Measurements from ENCODE around the gene MAST4.

MAST4 gene

DNA sequence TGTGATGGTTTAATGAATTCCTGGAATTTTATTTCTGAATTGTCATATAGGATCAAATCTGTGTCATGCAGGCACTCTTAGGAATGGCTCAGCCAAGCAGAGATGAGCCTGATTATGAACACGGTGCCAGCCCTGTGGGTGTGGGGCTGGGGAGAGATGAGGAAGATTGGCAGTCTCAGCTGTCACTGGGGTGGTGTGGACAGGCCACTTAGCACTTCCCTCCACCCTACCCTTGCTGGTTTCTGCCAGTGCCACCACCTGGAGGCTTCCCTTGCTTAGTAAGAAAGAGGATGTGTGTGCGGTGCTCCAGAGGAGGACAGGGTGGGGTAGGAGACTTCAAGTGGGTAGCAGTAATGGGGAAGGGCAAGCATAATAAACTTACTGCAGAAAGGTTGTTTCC, 373.8 kb downstream of the MAST4 start:
- no peaks in the 10 kb centered on the region for H3K9me3 Mint-ChIP-seq
- H3K4me1 Mint-ChIP-seq (ENCODE audit: low read depth in 2 of 2): peaks cover 0 to 2% of the 10 kb centered on the region in 2 donors
- no peak for ATAC-seq (replicated peaks)
- H3K27ac Mint-ChIP-seq: no peak overlapping the region
- DNase-seq: no peak
- no peaks in the 10 kb centered on the region for H3K36me3 Mint-ChIP-seq (ENCODE audit: insufficient read depth)
- no peak overlapping the region for H3K4me3 Mint-ChIP-seq
- peaks cover 0 to 9% of the 10 kb centered on the region in 2 donors for H3K27me3 Mint-ChIP-seq

DNA sequence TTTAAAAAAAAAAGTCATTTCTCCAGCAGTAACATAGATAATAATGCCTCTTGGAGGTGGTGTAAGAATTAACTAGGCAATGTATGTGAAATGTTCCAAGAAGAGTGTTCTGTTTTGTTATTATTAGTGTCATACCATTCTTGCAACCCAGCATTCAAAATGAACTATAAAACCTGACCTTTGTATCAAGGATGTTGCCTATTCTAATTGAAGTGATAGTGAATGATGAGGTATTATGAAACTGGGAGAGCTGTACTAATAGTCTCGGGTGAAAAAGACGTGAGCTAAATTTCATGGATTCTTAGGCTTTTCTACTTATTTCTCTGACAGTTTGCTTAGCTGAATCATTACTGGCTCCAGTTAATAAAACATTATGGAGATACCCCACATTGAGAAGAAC, 375.8 kb downstream of the MAST4 start:
- no peak for ATAC-seq (replicated peaks)
- DNase-seq: no peak
- Mint-ChIP-seq H3K27ac (no peak overlapping the region), H3K36me3 (ENCODE audit: insufficient read depth) (no peaks in the 10 kb centered on the region), H3K4me3 (no peak overlapping the region), H3K9me3 (no peaks in the 10 kb centered on the region), H3K4me1 (ENCODE audit: low read depth in 2 of 2) (peaks cover 0 to 2% of the 10 kb centered on the region in 2 donors), H3K27me3 (peaks cover 0 to 9% of the 10 kb centered on the region in 2 donors)

DNA sequence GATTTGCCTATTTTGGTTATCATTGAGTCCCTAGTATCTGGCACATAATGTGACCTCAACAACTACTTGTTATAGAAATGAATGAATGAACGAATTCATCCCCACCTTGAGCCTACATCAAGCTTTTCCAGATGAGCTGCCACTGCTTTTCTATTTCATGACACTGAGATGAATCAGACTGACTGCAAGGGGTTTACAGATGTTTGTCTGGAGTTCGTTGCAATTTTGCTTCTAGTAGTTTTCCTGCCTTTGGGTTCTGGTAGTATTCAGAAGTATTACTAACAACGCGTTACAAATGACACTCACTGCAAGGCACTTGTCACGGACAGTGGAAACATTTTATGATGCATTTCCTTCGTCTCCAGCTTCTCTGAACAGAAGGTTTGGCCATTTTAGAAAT, 378.1 kb downstream of the MAST4 start:
- Mint-ChIP-seq H3K9me3 (no peaks in the 10 kb centered on the region), H3K4me1 (ENCODE audit: low read depth in 2 of 2) (peaks cover 0 to 2% of the 10 kb centered on the region in 2 donors), H3K4me3 (no peak overlapping the region), H3K27ac (no peak overlapping the region), H3K27me3 (peaks cover 10 to 15% of the 10 kb centered on the region in 2 donors), H3K36me3 (ENCODE audit: insufficient read depth) (no peaks in the 10 kb centered on the region)
- ATAC-seq (replicated peaks): no peak
- no peak for DNase-seq

DNA sequence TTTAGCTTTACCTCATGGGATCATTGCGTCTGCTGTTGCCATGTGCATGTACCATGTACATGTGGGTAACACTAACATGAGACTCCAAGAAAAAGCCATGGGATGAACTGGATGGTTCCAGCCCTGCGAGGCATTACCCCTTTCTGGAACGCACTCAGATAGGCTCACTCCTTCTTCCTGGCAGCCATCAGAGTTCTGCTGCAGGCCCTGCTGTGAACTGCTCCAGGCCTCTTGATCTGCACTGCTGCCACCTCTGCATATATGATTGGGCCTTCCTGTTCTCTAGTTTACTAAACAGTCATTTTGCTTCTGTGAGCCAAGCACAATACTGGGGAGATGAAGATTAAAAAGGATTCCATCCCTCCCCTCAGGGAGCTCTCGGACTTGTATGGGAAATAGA, 379.9 kb downstream of the MAST4 start:
- Mint-ChIP-seq H3K4me3 (no peak overlapping the region), H3K36me3 (ENCODE audit: insufficient read depth) (no peaks in the 10 kb centered on the region), H3K4me1 (ENCODE audit: low read depth in 2 of 2) (no peaks in the 10 kb centered on the region), H3K9me3 (no peaks in the 10 kb centered on the region), H3K27me3 (peaks cover 6 to 10% of the 10 kb centered on the region in 2 donors), H3K27ac (no peak overlapping the region)
- DNase-seq: no peak
- ATAC-seq (replicated peaks): no peak

DNA sequence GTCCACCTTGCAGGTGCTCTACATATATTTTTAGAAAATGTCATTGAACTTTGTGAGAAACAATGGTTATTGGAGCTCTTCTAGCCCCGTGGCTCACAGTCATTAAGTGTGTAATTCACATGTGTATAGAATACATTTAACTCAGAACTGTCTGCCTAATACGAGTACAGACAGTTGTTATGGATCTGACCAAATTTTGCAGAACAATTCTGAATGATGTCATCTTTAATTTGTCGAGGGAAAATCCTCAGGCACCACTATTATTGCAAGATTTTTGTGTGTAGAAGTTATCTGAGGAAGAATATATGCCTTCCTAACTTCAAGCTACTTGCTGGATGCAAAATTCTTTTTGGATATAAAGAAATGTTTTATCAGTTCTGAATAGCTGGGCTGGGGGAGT, 383.5 kb downstream of the MAST4 start:
- Mint-ChIP-seq H3K36me3 (ENCODE audit: insufficient read depth) (no peaks in the 10 kb centered on the region), H3K4me1 (ENCODE audit: low read depth in 2 of 2) (no peaks in the 10 kb centered on the region), H3K4me3 (no peak overlapping the region), H3K27me3 (peaks cover 19 to 33% of the 10 kb centered on the region in 2 donors), H3K9me3 (no peaks in the 10 kb centered on the region), H3K27ac (no peak overlapping the region)
- DNase-seq: no peak
- ATAC-seq (replicated peaks): no peak

DNA sequence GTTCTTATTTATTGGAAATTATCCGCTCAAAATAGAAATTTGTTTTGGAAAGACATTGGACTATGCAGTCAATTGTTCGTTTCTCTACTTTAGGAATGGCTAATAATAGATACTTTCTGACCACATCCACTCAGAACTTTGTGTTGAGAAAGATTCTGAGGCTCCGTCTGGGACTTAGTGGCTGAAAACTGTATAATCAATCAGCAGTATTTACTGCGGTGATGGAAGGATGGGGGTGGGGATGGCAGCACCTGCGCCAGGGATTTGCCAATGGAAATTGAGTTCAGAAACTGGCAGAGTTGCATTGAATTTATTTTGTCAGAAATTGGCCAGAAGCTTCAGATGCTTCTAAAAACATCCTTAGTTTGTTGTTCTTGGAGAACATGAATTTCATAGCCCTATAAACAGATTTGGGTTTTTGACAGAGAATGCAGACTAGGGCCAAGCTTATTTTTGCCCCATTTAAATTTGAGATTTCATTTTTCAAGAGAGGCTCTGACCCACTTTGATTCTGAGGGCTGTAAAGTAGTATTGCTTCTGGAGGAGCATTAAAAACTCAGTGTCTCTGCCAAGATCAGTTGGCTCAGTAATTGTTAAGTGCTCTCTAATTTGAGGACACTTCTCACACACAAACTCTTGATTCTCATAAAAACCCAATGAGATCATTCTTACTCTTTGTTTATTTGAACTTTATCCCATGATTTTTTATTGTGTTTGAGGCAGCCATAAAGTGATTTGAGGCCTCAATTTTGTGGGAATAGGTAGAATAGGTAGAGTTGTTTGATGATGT, 385.3 kb downstream of the MAST4 start:
- no peaks in the 10 kb centered on the region for H3K36me3 Mint-ChIP-seq (ENCODE audit: insufficient read depth)
- H3K27me3 Mint-ChIP-seq: peaks cover 26 to 35% of the 10 kb centered on the region in 2 donors
- no peaks in the 10 kb centered on the region for H3K4me1 Mint-ChIP-seq (ENCODE audit: low read depth in 2 of 2)
- no peak for DNase-seq
- no peak overlapping the region for H3K27ac Mint-ChIP-seq
- no peak for ATAC-seq (replicated peaks)
- H3K9me3 Mint-ChIP-seq: no peaks in the 10 kb centered on the region
- no peak overlapping the region for H3K4me3 Mint-ChIP-seq

DNA sequence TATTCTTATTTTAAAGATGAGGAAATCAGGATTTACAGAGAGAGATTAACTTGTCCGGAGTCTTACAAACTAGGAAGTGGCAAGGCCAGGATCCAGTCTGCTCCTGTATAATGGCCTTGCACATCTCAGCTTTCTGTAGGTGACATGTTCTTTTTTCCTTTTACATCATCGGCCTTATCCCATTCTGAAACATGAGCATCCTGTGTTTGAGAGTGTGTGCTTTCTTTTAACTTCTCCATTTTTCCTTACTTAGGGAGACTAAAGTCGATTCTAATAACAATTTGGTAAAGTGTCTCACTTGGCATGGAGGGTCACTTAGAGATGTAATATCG, 385.8 kb downstream of the MAST4 start:
- no peaks in the 10 kb centered on the region for H3K9me3 Mint-ChIP-seq
- DNase-seq: no peak
- H3K4me1 Mint-ChIP-seq (ENCODE audit: low read depth in 2 of 2): no peaks in the 10 kb centered on the region
- H3K27ac Mint-ChIP-seq: no peak overlapping the region
- H3K36me3 Mint-ChIP-seq (ENCODE audit: insufficient read depth): no peaks in the 10 kb centered on the region
- H3K27me3 Mint-ChIP-seq: peaks cover 26 to 35% of the 10 kb centered on the region in 2 donors
- H3K4me3 Mint-ChIP-seq: no peak overlapping the region
- no peak for ATAC-seq (replicated peaks)

DNA sequence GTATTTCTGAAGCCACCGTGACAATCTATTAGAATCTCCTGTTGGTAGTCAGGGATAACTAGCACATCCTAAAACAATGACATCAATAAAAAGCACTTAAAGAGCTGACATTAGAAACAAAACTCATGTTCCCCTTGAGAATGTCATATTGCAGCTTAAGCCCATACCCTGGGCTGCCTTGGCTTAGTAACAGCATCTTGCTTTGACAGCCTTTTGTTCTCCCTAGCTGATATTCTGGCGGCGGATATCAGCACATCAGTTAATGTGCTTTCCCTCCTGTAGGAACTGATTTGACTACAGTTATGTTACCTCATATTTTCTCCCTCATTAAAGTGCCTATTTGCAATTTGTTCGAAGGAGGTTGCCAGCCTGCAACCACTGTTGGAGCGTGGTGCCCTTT, 386.3 kb downstream of the MAST4 start:
- Mint-ChIP-seq H3K27me3 (peaks cover 26 to 35% of the 10 kb centered on the region in 2 donors), H3K36me3 (ENCODE audit: insufficient read depth) (no peaks in the 10 kb centered on the region), H3K9me3 (no peaks in the 10 kb centered on the region), H3K27ac (no peak overlapping the region), H3K4me1 (ENCODE audit: low read depth in 2 of 2) (no peaks in the 10 kb centered on the region), H3K4me3 (no peak overlapping the region)
- no peak for DNase-seq
- ATAC-seq (replicated peaks): no peak

DNA sequence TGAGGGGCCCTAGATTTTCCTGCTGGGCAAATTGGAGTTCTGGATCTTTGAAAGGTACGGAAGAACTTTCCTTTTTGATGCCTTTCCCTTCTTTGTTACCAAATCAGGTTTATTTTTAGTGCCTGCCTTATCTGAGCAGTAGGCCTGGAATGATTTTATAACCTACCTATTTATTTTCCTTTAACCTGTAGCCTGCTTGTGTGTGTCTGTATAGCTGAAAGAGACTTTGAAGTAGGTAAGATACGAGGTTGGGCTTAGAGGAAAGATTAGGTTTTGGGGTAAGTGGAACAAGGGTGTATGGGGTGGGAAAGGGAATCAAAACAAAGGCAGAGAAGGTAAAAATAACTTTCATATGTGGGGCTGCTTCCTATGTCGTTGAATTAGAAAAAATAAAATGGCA, 389.2 kb downstream of the MAST4 start:
- H3K36me3 Mint-ChIP-seq (ENCODE audit: insufficient read depth): no peaks in the 10 kb centered on the region
- no peaks in the 10 kb centered on the region for H3K9me3 Mint-ChIP-seq
- DNase-seq: no peak

DNA sequence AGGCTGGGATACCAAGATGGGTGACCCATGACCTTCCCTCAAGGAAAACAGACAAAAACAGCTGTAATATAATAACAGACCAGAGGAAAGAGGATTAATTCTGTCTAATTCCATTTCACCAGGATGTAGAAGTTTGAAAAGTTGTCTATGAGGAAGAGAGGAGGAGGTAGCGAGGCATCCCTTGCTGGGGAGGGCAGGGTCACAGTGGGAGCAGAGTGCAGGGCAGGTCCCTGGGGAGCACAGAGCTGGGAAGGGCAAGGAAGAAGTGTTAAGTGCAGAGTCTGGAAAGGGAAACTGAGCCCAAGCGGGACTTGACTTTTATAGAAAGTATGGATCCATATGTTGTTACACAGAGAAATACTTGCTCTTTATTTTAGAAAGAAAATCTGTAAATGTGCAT, 389.8 kb downstream of the MAST4 start:
- ATAC-seq (replicated peaks) (no peak), DNase-seq (no peak)
- peaks cover 0 to 3% of the 10 kb centered on the region in 2 donors for H3K4me1 Mint-ChIP-seq (ENCODE audit: low read depth in 2 of 2)
- H3K27me3 Mint-ChIP-seq: peaks cover 20 to 25% of the 10 kb centered on the region in 2 donors
- no peaks in the 10 kb centered on the region for H3K36me3 Mint-ChIP-seq (ENCODE audit: insufficient read depth)
- no peaks in the 10 kb centered on the region for H3K9me3 Mint-ChIP-seq
- H3K4me3 Mint-ChIP-seq: no peak overlapping the region
- no peak overlapping the region for H3K27ac Mint-ChIP-seq

More for the DNA sequence above, 389.2 kb downstream of the MAST4 start:
- ATAC-seq (replicated peaks): no peak
- H3K27ac Mint-ChIP-seq: no peak overlapping the region
- peaks cover 20 to 25% of the 10 kb centered on the region in 2 donors for H3K27me3 Mint-ChIP-seq
- no peak overlapping the region for H3K4me3 Mint-ChIP-seq
- H3K4me1 Mint-ChIP-seq (ENCODE audit: low read depth in 2 of 2): peaks cover 0 to 3% of the 10 kb centered on the region in 2 donors

DNA sequence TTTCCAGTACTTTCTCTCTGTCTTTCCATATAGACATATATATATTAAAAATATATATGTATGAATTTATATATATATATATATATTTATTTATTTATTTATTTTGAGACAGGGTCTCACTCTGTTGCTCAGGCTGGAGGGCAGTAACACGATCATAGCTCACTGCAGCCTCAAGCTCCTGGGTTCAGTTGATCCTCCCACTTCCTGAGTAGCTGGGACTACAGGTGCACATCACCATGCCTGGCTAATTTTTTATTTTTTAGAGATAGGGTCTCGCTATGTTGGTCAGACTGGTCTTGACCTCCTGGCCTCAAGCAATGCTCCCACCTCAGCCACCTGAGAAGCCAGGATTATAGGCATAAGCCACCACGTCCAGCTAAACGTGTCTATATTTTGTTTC, 390.3 kb downstream of the MAST4 start:
- no peak for ATAC-seq (replicated peaks)
- no peak overlapping the region for H3K4me3 Mint-ChIP-seq

DNA sequence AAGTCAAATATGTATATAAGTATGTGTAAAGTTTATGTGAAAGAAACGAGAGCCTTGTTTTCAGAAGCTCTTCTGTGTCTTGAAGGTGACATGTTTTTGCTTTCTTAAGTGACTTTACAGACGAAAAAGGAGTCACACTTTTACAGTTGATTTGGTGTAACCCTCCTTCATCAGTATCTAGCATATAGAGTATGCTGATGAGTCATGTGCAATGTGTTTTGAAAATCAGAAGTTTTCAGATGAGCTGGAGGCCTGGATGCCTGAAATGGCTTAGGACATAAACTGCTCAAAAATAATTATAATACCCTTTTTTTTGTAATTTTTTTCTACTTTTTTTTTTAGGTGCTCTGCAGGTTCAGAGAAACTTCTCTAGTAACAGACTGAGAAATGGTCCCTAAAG, 390.9 kb downstream of the MAST4 start:
- ATAC-seq (replicated peaks) (no peak), DNase-seq (no peak)
- no peaks in the 10 kb centered on the region for H3K36me3 Mint-ChIP-seq (ENCODE audit: insufficient read depth)
- no peak overlapping the region for H3K27ac Mint-ChIP-seq
- peaks cover 0 to 3% of the 10 kb centered on the region in 2 donors for H3K4me1 Mint-ChIP-seq (ENCODE audit: low read depth in 2 of 2)
- no peaks in the 10 kb centered on the region for H3K9me3 Mint-ChIP-seq
- H3K27me3 Mint-ChIP-seq: peaks cover 20 to 25% of the 10 kb centered on the region in 2 donors
- no peak overlapping the region for H3K4me3 Mint-ChIP-seq

More for the DNA sequence above, 390.3 kb downstream of the MAST4 start:
- DNase-seq: no peak
- Mint-ChIP-seq H3K9me3 (no peaks in the 10 kb centered on the region), H3K27me3 (peaks cover 20 to 25% of the 10 kb centered on the region in 2 donors), H3K27ac (no peak overlapping the region), H3K4me1 (ENCODE audit: low read depth in 2 of 2) (peaks cover 0 to 3% of the 10 kb centered on the region in 2 donors), H3K36me3 (ENCODE audit: insufficient read depth) (no peaks in the 10 kb centered on the region)

DNA sequence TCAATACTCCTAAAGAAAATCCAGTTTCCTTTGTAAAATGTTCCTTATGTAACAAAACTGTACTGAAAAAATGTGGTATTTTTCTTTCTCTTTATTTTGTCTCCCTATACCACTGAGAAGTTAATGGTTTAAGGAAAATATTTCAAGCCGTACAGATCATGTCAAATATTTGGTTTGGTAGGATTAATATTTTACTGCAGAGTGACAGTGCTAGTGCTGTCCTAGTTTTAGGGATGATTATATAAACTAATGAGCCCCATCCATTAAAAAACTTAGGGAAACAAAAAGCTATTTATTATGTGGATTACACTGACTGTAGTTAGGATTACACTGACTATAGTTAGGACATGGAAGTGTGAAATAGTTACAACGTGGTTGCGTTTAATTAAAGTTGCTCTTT, 391.3 kb downstream of the MAST4 start:
- no peak for DNase-seq
- peaks cover 20 to 24% of the 10 kb centered on the region in 2 donors for H3K27me3 Mint-ChIP-seq
- no peaks in the 10 kb centered on the region for H3K36me3 Mint-ChIP-seq (ENCODE audit: insufficient read depth)
- no peaks in the 10 kb centered on the region for H3K9me3 Mint-ChIP-seq
- H3K27ac Mint-ChIP-seq: no peak overlapping the region
- peaks cover 0 to 3% of the 10 kb centered on the region in 2 donors for H3K4me1 Mint-ChIP-seq (ENCODE audit: low read depth in 2 of 2)
- ATAC-seq (replicated peaks): no peak
- no peak overlapping the region for H3K4me3 Mint-ChIP-seq

DNA sequence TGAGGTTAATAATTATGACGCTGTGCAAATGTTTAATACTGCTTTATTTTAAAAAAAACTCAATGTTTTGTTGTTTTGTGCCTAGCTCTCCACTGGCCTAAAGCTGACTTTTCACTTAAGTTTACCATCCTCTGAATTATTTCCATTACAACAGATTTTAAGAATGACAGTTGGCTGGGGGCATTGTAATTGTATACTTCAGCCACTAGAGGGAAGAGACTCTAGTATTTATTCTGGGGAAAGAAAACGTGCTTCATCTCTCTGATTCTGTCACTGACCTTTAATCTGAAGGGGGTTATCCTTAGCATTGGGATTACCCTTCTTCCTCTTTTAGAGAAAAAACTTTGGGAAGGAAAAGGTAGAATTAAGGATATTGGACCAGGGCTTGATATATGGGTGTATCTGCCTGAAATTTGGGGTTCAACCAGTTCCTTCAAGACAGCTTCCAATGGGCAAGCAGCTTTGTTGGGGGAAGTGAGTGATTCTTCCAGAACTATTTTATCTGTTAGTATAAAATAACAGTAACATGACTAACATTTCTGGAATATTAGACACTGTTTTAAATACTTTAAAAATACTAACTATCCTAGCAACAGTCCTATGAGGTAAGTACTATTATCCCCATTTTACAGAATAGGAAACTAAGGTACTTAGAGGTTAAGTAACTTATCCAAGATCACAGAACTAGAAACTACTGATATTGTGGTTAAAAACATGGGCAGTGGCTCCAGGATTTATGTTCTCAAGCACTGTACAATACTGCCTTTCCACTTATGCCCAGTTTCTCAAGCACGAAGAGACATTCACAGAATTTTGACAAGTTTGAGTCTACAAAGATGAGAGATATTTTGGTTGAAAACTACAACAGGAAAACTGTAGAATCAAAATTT, 392.0 kb downstream of the MAST4 start:
- no peak overlapping the region for H3K27ac Mint-ChIP-seq
- H3K27me3 Mint-ChIP-seq: peaks cover 17 to 20% of the 10 kb centered on the region in 2 donors

More for the DNA sequence above, 392.0 kb downstream of the MAST4 start:
- Mint-ChIP-seq H3K4me1 (ENCODE audit: low read depth in 2 of 2) (peaks cover 0 to 3% of the 10 kb centered on the region in 2 donors), H3K9me3 (no peaks in the 10 kb centered on the region), H3K4me3 (no peak overlapping the region), H3K36me3 (ENCODE audit: insufficient read depth) (no peaks in the 10 kb centered on the region)
- ATAC-seq (replicated peaks) (peak; percentile 76), DNase-seq (no peak)
